HAP-1 (cell line): ENCODE data around the gene LRRC74A.

Source experiments
- DNase-seq, 2 experiments: peaks; one replicate each; pipeline ENCODE4 v3.0.0-alpha.2; 2016 to 2020; ENCODE audit warnings: low spot score in 2 of 2
- H3K27me3 ChIP-seq: fragments of 250-450 bp; sonication (Bioruptor Pico); 2 replicates; pipeline ENCODE4 v1.5.1; 2020; ENCODE audit warnings: low read depth, mild to moderate bottlenecking, moderate library complexity
- H3K36me3 ChIP-seq: fragments of 250-450 bp; sonication (Bioruptor Pico); replicated peaks from 2 replicates; pipeline ENCODE4 v1.5.1; 2020; ENCODE audit warnings: mild to moderate bottlenecking
- H3K4me1 ChIP-seq: fragments of 250-450 bp; sonication (Bioruptor Pico); 2 replicates; pipeline ENCODE4 v1.5.1; 2020; ENCODE audit warnings: mild to moderate bottlenecking
- H3K4me3 ChIP-seq: fragments of 250-450 bp; sonication (Bioruptor Pico); 2 replicates; pipeline ENCODE4 v1.5.1; 2020; ENCODE audit warnings: mild to moderate bottlenecking, moderate library complexity
- H3K9me3 ChIP-seq: fragments of 250-450 bp; sonication (Bioruptor Pico); 2 replicates; pipeline ENCODE4 v1.5.1; 2020; ENCODE audit warnings: mild to moderate bottlenecking, moderate library complexity
- in situ Hi-C: fragments of 300-500 bp; cut with MboI; formaldehyde crosslinking; loops from 3 replicates; pipeline ENCODE4 v1.14.3; 2020; ENCODE audit warnings: low sequenced_read_pairs, inconsistent platforms, mixed read lengths

Gene LRRC74A

GRCh38 chr14:76784881-76785280, 41.3 kb upstream of the LRRC74A start:
- Histone ChIP-seq H3K27me3 (no peaks in the 10 kb centered on the region), H3K4me3 (no peak overlapping the region), H3K4me1 (no peaks in the 10 kb centered on the region), H3K36me3 (peaks cover 30% of the 10 kb centered on the region), H3K9me3 (no peaks in the 10 kb centered on the region)
- DNase-seq: peak; percentile 81 to 90
- in situ Hi-C loops: no loop called here

GRCh38 chr14:76786601-76787000, 39.6 kb upstream of the LRRC74A start:
- in situ Hi-C loops: no loop called here
- Histone ChIP-seq H3K36me3 (peaks cover 47% of the 10 kb centered on the region), H3K4me3 (no peak overlapping the region), H3K9me3 (no peaks in the 10 kb centered on the region), H3K27me3 (no peaks in the 10 kb centered on the region), H3K4me1 (no peaks in the 10 kb centered on the region)
- no peak for DNase-seq

GRCh38 chr14:76792422-76792821, 33.8 kb upstream of the LRRC74A start:
- DNase-seq: no peak
- no peak overlapping the region for H3K4me3 ChIP-seq
- H3K27me3 ChIP-seq: no peaks in the 10 kb centered on the region
- peaks cover 52% of the 10 kb centered on the region for H3K36me3 ChIP-seq
- H3K4me1 ChIP-seq: no peaks in the 10 kb centered on the region
- H3K9me3 ChIP-seq: no peaks in the 10 kb centered on the region
- in situ Hi-C loops: no loop called here

- DNase-seq: no peak
- no peaks in the 10 kb centered on the region for H3K4me1 ChIP-seq
- no peaks in the 10 kb centered on the region for H3K9me3 ChIP-seq
- in situ Hi-C loops: no loop called here
- no peak overlapping the region for H3K4me3 ChIP-seq
- peaks cover 55% of the 10 kb centered on the region for H3K36me3 ChIP-seq
- H3K27me3 ChIP-seq: no peaks in the 10 kb centered on the region
These were observed 32.9 kb upstream of the LRRC74A start for GRCh38 chr14:76793324-76793723.

GRCh38 chr14:76793956-76794355, 32.3 kb upstream of the LRRC74A start:
- Histone ChIP-seq H3K9me3 (no peaks in the 10 kb centered on the region), H3K27me3 (no peaks in the 10 kb centered on the region), H3K4me3 (no peak overlapping the region), H3K36me3 (peaks cover 53% of the 10 kb centered on the region), H3K4me1 (no peaks in the 10 kb centered on the region)
- in situ Hi-C loops: no loop called here
- DNase-seq: no peak

GRCh38 chr14:76806446-76806845, 19.8 kb upstream of the LRRC74A start:
- in situ Hi-C loops: no loop called here
- no peaks in the 10 kb centered on the region for H3K27me3 ChIP-seq
- H3K36me3 ChIP-seq: peaks cover 56% of the 10 kb centered on the region
- no peak overlapping the region for H3K4me3 ChIP-seq
- DNase-seq: no peak
- H3K4me1 ChIP-seq: peaks cover 9% of the 10 kb centered on the region
- no peaks in the 10 kb centered on the region for H3K9me3 ChIP-seq

- in situ Hi-C loops: no loop called here
- no peaks in the 10 kb centered on the region for H3K9me3 ChIP-seq
- H3K4me1 ChIP-seq: peaks cover 10% of the 10 kb centered on the region
- no peak for DNase-seq
- H3K4me3 ChIP-seq: no peak overlapping the region
- H3K36me3 ChIP-seq: peaks cover 52% of the 10 kb centered on the region
- H3K27me3 ChIP-seq: no peaks in the 10 kb centered on the region
These were observed 18.2 kb upstream of the LRRC74A start for GRCh38 chr14:76808011-76808410.

GRCh38 chr14:76808990-76809389, 17.2 kb upstream of the LRRC74A start:
- Histone ChIP-seq H3K36me3 (peaks cover 43% of the 10 kb centered on the region), H3K9me3 (no peaks in the 10 kb centered on the region), H3K27me3 (no peaks in the 10 kb centered on the region), H3K4me3 (no peak overlapping the region), H3K4me1 (peaks cover 12% of the 10 kb centered on the region)
- in situ Hi-C loops: no loop called here
- no peak for DNase-seq

- Histone ChIP-seq H3K36me3 (peaks cover 31% of the 10 kb centered on the region), H3K4me3 (peak overlapping the region; percentile 64)
- in situ Hi-C loops: no loop called here
These were observed 15.7 kb upstream of the LRRC74A start for GRCh38 chr14:76810525-76810924.

GRCh38 chr14:76810953-76811400, 15.2 kb upstream of the LRRC74A start:
- peak; percentile 19 to 35 for DNase-seq
- in situ Hi-C loops: no loop called here
- Histone ChIP-seq H3K9me3 (no peaks in the 10 kb centered on the region), H3K4me3 (peak overlapping the region; percentile 64), H3K27me3 (no peaks in the 10 kb centered on the region), H3K4me1 (peaks cover 12% of the 10 kb centered on the region), H3K36me3 (peaks cover 31% of the 10 kb centered on the region)

More at GRCh38 chr14:76810525-76810924, 15.7 kb upstream of the LRRC74A start:
- DNase-seq: no peak
- H3K27me3 ChIP-seq: no peaks in the 10 kb centered on the region
- peaks cover 12% of the 10 kb centered on the region for H3K4me1 ChIP-seq
- no peaks in the 10 kb centered on the region for H3K9me3 ChIP-seq

GRCh38 chr14:76811561-76811960, 14.6 kb upstream of the LRRC74A start:
- Histone ChIP-seq H3K9me3 (no peaks in the 10 kb centered on the region), H3K4me1 (peaks cover 12% of the 10 kb centered on the region), H3K4me3 (peak overlapping the region; percentile 64), H3K27me3 (no peaks in the 10 kb centered on the region), H3K36me3 (peaks cover 26% of the 10 kb centered on the region)
- no peak for DNase-seq
- in situ Hi-C loops: no loop called here

GRCh38 chr14:76812093-76812421, 14.2 kb upstream of the LRRC74A start:
- H3K9me3 ChIP-seq: no peaks in the 10 kb centered on the region
- in situ Hi-C loops: no loop called here
- H3K4me1 ChIP-seq: peaks cover 12% of the 10 kb centered on the region
- H3K4me3 ChIP-seq: peak overlapping the region; percentile 64
- H3K36me3 ChIP-seq: peaks cover 23% of the 10 kb centered on the region
- DNase-seq: no peak
- H3K27me3 ChIP-seq: no peaks in the 10 kb centered on the region

GRCh38 chr14:76812422-76813383, 13.5 kb upstream of the LRRC74A start, which contains the start of gene ANGEL1:
TSS of gene ANGEL1 (minus strand) at chr14:76812882. CDS start at chr14:76812827, 55 bp downstream.
- H3K27me3 ChIP-seq: no peaks in the 10 kb centered on the region
- H3K9me3 ChIP-seq: no peaks in the 10 kb centered on the region
- peaks cover 12% of the 10 kb centered on the region for H3K4me1 ChIP-seq
- peak; percentile 83 to 97 for DNase-seq
- H3K36me3 ChIP-seq: peaks cover 16% of the 10 kb centered on the region
- in situ Hi-C loops: no loop called here
- peak within 1 kb of the TSS; percentile 64 for H3K4me3 ChIP-seq
